Fibroblast of villous mesenchyme (primary cell): ENCODE results near the gene SLC30A5. TPM values are rescaled to one million over a fixed set of nuclear protein-coding genes. Genes with fewer than 3 reads are reported as not detected.

Experiments
- DNase-seq: peaks from one replicate; pipeline ENCODE4 v3.0.0-alpha.2; 2010; ENCODE audit warnings: low read depth
- H3K4me3 ChIP-seq: 2 replicates; pipeline ENCODE4 v1.5.1; 2011; ENCODE audit warnings: low read depth, mild to moderate bottlenecking, low read length
- CTCF ChIP-seq: IDR thresholded peaks from 2 replicates; pipeline ENCODE4 v1.5.1; 2012; ENCODE audit warnings: low read depth, mild to moderate bottlenecking, low read length; ENCODE audit not compliant: insufficient read depth
- total RNA-seq: library from RNA; depleted of rRNA; stranded (reverse); fragments of >200 nt; gene quantifications from 2 replicates; pipeline ENCODE4 v1.2.3, GENCODE V29; 2012

The SLC30A5 gene
- total RNA-seq, 1 donor = 85.9 TPM

- TF ChIP-seq CTCF = no peak
- no peak overlapping the region for H3K4me3 ChIP-seq
- no peak for DNase-seq
Observed at GRCh38 chr5:69148981-69149675, 55.3 kb downstream of the SLC30A5 start.

GRCh38 chr5:69149676-69150010 is 55.8 kb downstream of the SLC30A5 start:
- TF ChIP-seq CTCF = no peak
- no peak overlapping the region for H3K4me3 ChIP-seq
- no peak for DNase-seq

GRCh38 chr5:69152731-69153130 is 58.9 kb downstream of the SLC30A5 start:
- no peak overlapping the region for H3K4me3 ChIP-seq
- DNase-seq = no peak
- TF ChIP-seq CTCF = no peak

GRCh38 chr5:69156456-69156855 is 62.6 kb downstream of the SLC30A5 start:
- H3K4me3 ChIP-seq = no peak overlapping the region
- TF ChIP-seq CTCF = no peak
- DNase-seq = no peak

GRCh38 chr5:69158039-69158438 is 64.2 kb downstream of the SLC30A5 start:
- no peak for DNase-seq
- no peak overlapping the region for H3K4me3 ChIP-seq
- TF ChIP-seq CTCF = no peak

GRCh38 chr5:69160651-69161050 is 66.8 kb downstream of the SLC30A5 start:
- no peak for TF ChIP-seq CTCF
- DNase-seq = no peak
- H3K4me3 ChIP-seq = no peak overlapping the region
